SK-N-SH treated with all-trans-retinoic acid at 6 μM for 48 hours (cell line): ENCODE measurements around the gene LENEP.

Experiments used
- ISL1 ChIP-seq: fragments of 250-450 bp; sonication (Bioruptor Pico); IDR thresholded peaks from 2 replicates; pipeline ENCODE4 v2.1.2; 2022; ENCODE audit warnings: mild to moderate bottlenecking, moderate library complexity
- OSR1 ChIP-seq: fragments of 250-450 bp; sonication (Bioruptor Pico); IDR thresholded peaks from 2 replicates; pipeline ENCODE4 v1.8.0; 2022; ENCODE audit warnings: moderate library complexity, mild to moderate bottlenecking, inconsistent platforms
- SNAI2 ChIP-seq: fragments of 250-450 bp; sonication (Bioruptor Pico); IDR thresholded peaks from 2 replicates; pipeline ENCODE4 v1.5.0; 2020; ENCODE audit warnings: mild to moderate bottlenecking, moderate library complexity
- TOX ChIP-seq: fragments of 250-450 bp; sonication (Bioruptor Pico); IDR thresholded peaks from 2 replicates; pipeline ENCODE4 v1.8.0; 2021; ENCODE audit warnings: mild to moderate bottlenecking, moderate library complexity, borderline replicate concordance
- ZC3H10 ChIP-seq: fragments of 250-450 bp; sonication (Bioruptor Pico); IDR thresholded peaks from 2 replicates; pipeline ENCODE4 v1.5.1; 2021; ENCODE audit warnings: mild to moderate bottlenecking, moderate library complexity
- ZFP3 ChIP-seq: fragments of 250-450 bp; sonication (Bioruptor Pico); IDR thresholded peaks from 2 replicates; pipeline ENCODE4 v1.5.0; 2020; ENCODE audit warnings: mild to moderate bottlenecking, moderate library complexity
- TF ChIP-seq, protein P1 (sequence below): fragments of 250-450 bp; sonication (Bioruptor Pico); IDR thresholded peaks from 2 replicates; pipeline ENCODE4 v1.5.0; 2020; ENCODE audit warnings: mild to moderate bottlenecking, moderate library complexity

GRCh38 chr1:154967331-154967950 is 25.9 kb upstream of the LENEP start:
- TF ChIP-seq ZFP3 (no peak), ZC3H10 (no peak), SNAI2 (no peak), ISL1 (no peak), TOX (no peak), OSR1 (CRISPR knock-in tag) (no peak)
- TF ChIP-seq, protein P1, sequence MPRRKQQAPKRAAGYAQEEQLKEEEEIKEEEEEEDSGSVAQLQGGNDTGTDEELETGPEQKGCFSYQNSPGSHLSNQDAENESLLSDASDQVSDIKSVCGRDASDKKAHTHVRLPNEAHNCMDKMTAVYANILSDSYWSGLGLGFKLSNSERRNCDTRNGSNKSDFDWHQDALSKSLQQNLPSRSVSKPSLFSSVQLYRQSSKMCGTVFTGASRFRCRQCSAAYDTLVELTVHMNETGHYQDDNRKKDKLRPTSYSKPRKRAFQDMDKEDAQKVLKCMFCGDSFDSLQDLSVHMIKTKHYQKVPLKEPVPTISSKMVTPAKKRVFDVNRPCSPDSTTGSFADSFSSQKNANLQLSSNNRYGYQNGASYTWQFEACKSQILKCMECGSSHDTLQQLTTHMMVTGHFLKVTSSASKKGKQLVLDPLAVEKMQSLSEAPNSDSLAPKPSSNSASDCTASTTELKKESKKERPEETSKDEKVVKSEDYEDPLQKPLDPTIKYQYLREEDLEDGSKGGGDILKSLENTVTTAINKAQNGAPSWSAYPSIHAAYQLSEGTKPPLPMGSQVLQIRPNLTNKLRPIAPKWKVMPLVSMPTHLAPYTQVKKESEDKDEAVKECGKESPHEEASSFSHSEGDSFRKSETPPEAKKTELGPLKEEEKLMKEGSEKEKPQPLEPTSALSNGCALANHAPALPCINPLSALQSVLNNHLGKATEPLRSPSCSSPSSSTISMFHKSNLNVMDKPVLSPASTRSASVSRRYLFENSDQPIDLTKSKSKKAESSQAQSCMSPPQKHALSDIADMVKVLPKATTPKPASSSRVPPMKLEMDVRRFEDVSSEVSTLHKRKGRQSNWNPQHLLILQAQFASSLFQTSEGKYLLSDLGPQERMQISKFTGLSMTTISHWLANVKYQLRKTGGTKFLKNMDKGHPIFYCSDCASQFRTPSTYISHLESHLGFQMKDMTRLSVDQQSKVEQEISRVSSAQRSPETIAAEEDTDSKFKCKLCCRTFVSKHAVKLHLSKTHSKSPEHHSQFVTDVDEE (CRISPR knock-in tag), result no peak
